ENCODE results near the gene PSAP. TPM values are rescaled to one million over a fixed set of nuclear protein-coding genes. Genes with fewer than 3 reads are reported as not detected.
A peak's percentile ranks its signal among the peaks of the same experiment; 100 is the strongest.

The PSAP gene
- total RNA-seq, 1 donor from 2014 or later = 1,672 TPM

DNA sequence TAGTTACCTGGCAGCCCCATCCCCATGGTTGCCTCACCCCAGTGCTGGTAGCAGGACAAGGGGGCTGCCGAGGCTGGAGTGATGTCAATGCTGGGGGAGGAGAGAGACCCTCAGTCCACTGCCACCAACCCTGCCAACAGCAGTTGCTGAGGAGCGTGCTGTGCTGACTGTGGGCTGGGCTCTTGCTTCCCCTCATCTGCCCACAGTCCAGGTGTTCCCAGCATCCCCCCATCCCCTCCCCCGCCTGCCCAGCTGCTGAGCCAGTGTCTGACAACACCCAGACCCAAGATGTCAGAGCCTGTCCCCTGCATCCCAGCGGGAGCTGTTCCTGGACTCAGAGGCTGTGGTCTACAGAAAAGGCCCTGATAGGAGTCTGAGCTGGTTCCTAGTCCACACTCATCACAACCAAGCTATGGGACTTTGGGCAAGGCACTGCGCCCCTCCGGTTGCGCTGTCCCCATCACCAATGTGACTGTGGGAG is 14.6 kb upstream of the PSAP start:
- TF ChIP-seq, protein P1, sequence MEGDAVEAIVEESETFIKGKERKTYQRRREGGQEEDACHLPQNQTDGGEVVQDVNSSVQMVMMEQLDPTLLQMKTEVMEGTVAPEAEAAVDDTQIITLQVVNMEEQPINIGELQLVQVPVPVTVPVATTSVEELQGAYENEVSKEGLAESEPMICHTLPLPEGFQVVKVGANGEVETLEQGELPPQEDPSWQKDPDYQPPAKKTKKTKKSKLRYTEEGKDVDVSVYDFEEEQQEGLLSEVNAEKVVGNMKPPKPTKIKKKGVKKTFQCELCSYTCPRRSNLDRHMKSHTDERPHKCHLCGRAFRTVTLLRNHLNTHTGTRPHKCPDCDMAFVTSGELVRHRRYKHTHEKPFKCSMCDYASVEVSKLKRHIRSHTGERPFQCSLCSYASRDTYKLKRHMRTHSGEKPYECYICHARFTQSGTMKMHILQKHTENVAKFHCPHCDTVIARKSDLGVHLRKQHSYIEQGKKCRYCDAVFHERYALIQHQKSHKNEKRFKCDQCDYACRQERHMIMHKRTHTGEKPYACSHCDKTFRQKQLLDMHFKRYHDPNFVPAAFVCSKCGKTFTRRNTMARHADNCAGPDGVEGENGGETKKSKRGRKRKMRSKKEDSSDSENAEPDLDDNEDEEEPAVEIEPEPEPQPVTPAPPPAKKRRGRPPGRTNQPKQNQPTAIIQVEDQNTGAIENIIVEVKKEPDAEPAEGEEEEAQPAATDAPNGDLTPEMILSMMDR (IDR thresholded peaks at IDR 0.05; ENCODE audit: borderline replicate concordance) = no peak
- no peak for DNase-seq
- peaks cover 18% of the 10 kb centered on the region for H3K4me1 ChIP-seq
- intact Hi-C loops (cut with micrococcal nuclease) = no loop called here
- H3K36me3 ChIP-seq = no peaks in the 10 kb centered on the region
- H3K9me3 ChIP-seq (replicated peaks) = no peaks in the 10 kb centered on the region
- no peak overlapping the region for H3K4me3 ChIP-seq
- no peak overlapping the region for H3K27ac ChIP-seq (replicated peaks)
- H3K27me3 ChIP-seq (ENCODE audit: low read depth) = no peaks in the 10 kb centered on the region

GRCh38 chr10:71864911-71865361 is 13.9 kb upstream of the PSAP start:
- Histone ChIP-seq H3K27ac (replicated peaks) (no peak overlapping the region), H3K9me3 (replicated peaks) (no peaks in the 10 kb centered on the region), H3K4me3 (no peak overlapping the region), H3K27me3 (ENCODE audit: low read depth) (no peaks in the 10 kb centered on the region), H3K4me1 (peaks cover 24% of the 10 kb centered on the region), H3K36me3 (no peaks in the 10 kb centered on the region)
- no peak for DNase-seq
- TF ChIP-seq, protein P1 (IDR thresholded peaks at IDR 0.05; ENCODE audit: borderline replicate concordance) = no peak
- intact Hi-C loops (cut with micrococcal nuclease) = no loop called here

DNA sequence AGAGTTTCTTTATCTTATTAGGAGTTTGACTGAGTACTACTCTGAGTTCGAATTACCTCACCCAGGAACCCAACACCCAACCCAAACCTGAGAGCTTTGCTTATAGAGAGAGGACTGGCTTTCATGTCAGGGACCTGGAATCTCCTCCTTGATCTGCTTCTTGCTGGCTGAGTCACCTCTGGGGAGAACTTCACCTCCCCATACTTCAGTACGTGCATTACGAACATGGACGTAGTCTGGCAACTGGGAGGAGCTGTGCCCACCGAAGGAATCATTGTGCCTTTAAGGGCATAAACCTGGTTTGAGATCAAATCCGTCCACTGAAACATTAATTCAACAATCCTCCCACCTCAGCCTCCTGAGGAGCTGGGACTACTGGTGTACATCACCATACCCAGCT is 12.2 kb upstream of the PSAP start:
- Histone ChIP-seq H3K36me3 (no peaks in the 10 kb centered on the region), H3K4me3 (no peak overlapping the region), H3K27ac (replicated peaks) (no peak overlapping the region), H3K27me3 (ENCODE audit: low read depth) (no peaks in the 10 kb centered on the region), H3K4me1 (peaks cover 30% of the 10 kb centered on the region), H3K9me3 (replicated peaks) (no peaks in the 10 kb centered on the region)
- intact Hi-C loops (cut with micrococcal nuclease) = no loop called here
- TF ChIP-seq, protein P1 (IDR thresholded peaks at IDR 0.05; ENCODE audit: borderline replicate concordance) = no peak
- DNase-seq = no peak

- H3K36me3 ChIP-seq = no peaks in the 10 kb centered on the region
- no peaks in the 10 kb centered on the region for H3K27me3 ChIP-seq (ENCODE audit: low read depth)
- H3K4me1 ChIP-seq = peaks cover 27% of the 10 kb centered on the region
- peak overlapping the region; percentile 23 for H3K4me3 ChIP-seq
- peak; percentile 92 for DNase-seq
- TF ChIP-seq, protein P1 (IDR thresholded peaks at IDR 0.05; ENCODE audit: borderline replicate concordance) = no peak
- H3K9me3 ChIP-seq (replicated peaks) = no peaks in the 10 kb centered on the region
- peak overlapping the region; percentile 91 for H3K27ac ChIP-seq (replicated peaks)
- intact Hi-C loops (cut with micrococcal nuclease) = no loop called here
These were observed 9.4 kb upstream of the PSAP start for GRCh38 chr10:71860243-71861029.

GRCh38 chr10:71857934-71858890 is 7.2 kb upstream of the PSAP start:
- TF ChIP-seq, protein P1 (IDR thresholded peaks at IDR 0.05; ENCODE audit: borderline replicate concordance) = no peak
- H3K4me1 ChIP-seq = peaks cover 27% of the 10 kb centered on the region
- H3K27ac ChIP-seq (replicated peaks) = no peak overlapping the region
- no peaks in the 10 kb centered on the region for H3K36me3 ChIP-seq
- no peak overlapping the region for H3K4me3 ChIP-seq
- no peaks in the 10 kb centered on the region for H3K9me3 ChIP-seq (replicated peaks)
- peak; percentile 58 for DNase-seq
- H3K27me3 ChIP-seq (ENCODE audit: low read depth) = no peaks in the 10 kb centered on the region
- intact Hi-C loops (cut with micrococcal nuclease) = no loop called here

Measured in left ventricle myocardium inferior (tissue), 1 donor.